PC-9 (cell line): ENCODE data around the gene TESMIN.

ENCODE experiments used
- CTCF ChIP-seq: fragments of 200-600 bp; sonication (generic); conservative IDR thresholded peaks from 2 replicates; pipeline ENCODE4 v1.6.1; 2017; ENCODE audit warnings: mixed run types, antibody characterized with exemption, mild to moderate bottlenecking, moderate library complexity
- EZH2 ChIP-seq: fragments of 200-600 bp; sonication (generic); IDR thresholded peaks from 2 replicates; pipeline ENCODE4 v1.8.0; 2017; ENCODE audit warnings: antibody characterized with exemption, low read depth

GRCh38 chr11:68798221-68798813, 47.0 kb upstream of the TESMIN start:
- TF ChIP-seq CTCF (peak; percentile 84), EZH2 (no peak)
